GM21423 (cell line): ENCODE results near the gene HOGA1.
A peak's percentile ranks its signal among the peaks of the same experiment; 100 is the strongest.

ENCODE experiments used
- ATAC-seq: cut with Tn5 transposase; IDR thresholded peaks from one replicate; pipeline ENCODE4 v1.9.1; 2021; ENCODE audit warnings: mild to moderate bottlenecking, moderate library complexity; ENCODE audit not compliant: unreplicated experiment

HOGA1 gene

GRCh38 chr10:97578171-97578844 is 5.9 kb upstream of the HOGA1 start:
- no peak for ATAC-seq

GRCh38 chr10:97580421-97581367 is 3.5 kb upstream of the HOGA1 start:
- no peak for ATAC-seq

GRCh38 chr10:97582169-97582568 is 2.0 kb upstream of the HOGA1 start:
- ATAC-seq: no peak

GRCh38 chr10:97583476-97583875 is 713 bp upstream of the HOGA1 start:
- ATAC-seq: no peak

GRCh38 chr10:97584798-97585438 is 729 bp downstream of the HOGA1 start:
- peak; percentile 12 for ATAC-seq

GRCh38 chr10:97585439-97585811 is 1.2 kb downstream of the HOGA1 start:
- ATAC-seq: no peak

GRCh38 chr10:97587183-97587582 is 3.0 kb downstream of the HOGA1 start:
- no peak for ATAC-seq

GRCh38 chr10:97589479-97589878 is 5.3 kb downstream of the HOGA1 start, which contains the start of gene C10orf62:
Gene C10orf62, plus strand, starts transcription at chr10:97589721. Its CDS starts 177 bp downstream, at chr10:97589898.
- no peak for ATAC-seq

GRCh38 chr10:97590082-97590747 is 6.0 kb downstream of the HOGA1 start:
- ATAC-seq: no peak

GRCh38 chr10:97590748-97591495 is 6.7 kb downstream of the HOGA1 start:
- ATAC-seq: no peak

GRCh38 chr10:97593421-97593820 is 9.2 kb downstream of the HOGA1 start:
- ATAC-seq: no peak

- no peak for ATAC-seq
Observed at GRCh38 chr10:97596101-97597082, 12.2 kb downstream of the HOGA1 start.

GRCh38 chr10:97597778-97598177 is 13.6 kb downstream of the HOGA1 start:
- ATAC-seq: no peak

GRCh38 chr10:97598407-97599271 is 14.4 kb downstream of the HOGA1 start:
- no peak for ATAC-seq

GRCh38 chr10:97599272-97599619 is 15.1 kb downstream of the HOGA1 start:
- ATAC-seq: no peak

- ATAC-seq: no peak
Observed at GRCh38 chr10:97600616-97601015, 16.4 kb downstream of the HOGA1 start.

GRCh38 chr10:97601268-97602215 is 17.4 kb downstream of the HOGA1 start:
- ATAC-seq: no peak
